OCI-LY1 (cell line): ENCODE measurements around the gene ESR1.

Source experiments
- H2AFZ ChIP-seq: fragments of 200-600 bp; sonication (generic), shearing (Covaris generic); 2 replicates; pipeline ENCODE4 v1.6.0; 2014; ENCODE audit warnings: antibody characterized with exemption, mild to moderate bottlenecking, low read length
- H3F3A ChIP-seq: fragments of 200-600 bp; sonication (generic), shearing (Covaris generic); 2 replicates; pipeline ENCODE4 v1.6.0; 2014; ENCODE audit warnings: mild to moderate bottlenecking, antibody characterized with exemption, low read length, moderate library complexity; ENCODE audit not compliant: insufficient read depth
- H3K27ac ChIP-seq: fragments of 200-600 bp; sonication (generic); 2 replicates; pipeline ENCODE4 v1.5.1; 2014; ENCODE audit warnings: low read length, mixed run types, mild to moderate bottlenecking, low read depth; ENCODE audit not compliant: poor library complexity, severe bottlenecking
- H3K27me3 ChIP-seq: fragments of 200-600 bp; sonication (generic); 2 replicates; pipeline ENCODE4 v1.6.0; 2014; ENCODE audit warnings: antibody characterized with exemption, mild to moderate bottlenecking, low read length, moderate library complexity; ENCODE audit not compliant: insufficient read depth
- H3K36me3 ChIP-seq: fragments of 200-600 bp; sonication (generic); 2 replicates; pipeline ENCODE4 v1.6.1; 2014; ENCODE audit warnings: mild to moderate bottlenecking, antibody characterized with exemption, low read length, moderate library complexity, mixed read lengths; ENCODE audit not compliant: insufficient read depth
- H3K4me1 ChIP-seq: fragments of 200-600 bp; sonication (generic); 2 replicates; pipeline ENCODE4 v1.5.1; 2014; ENCODE audit warnings: mild to moderate bottlenecking, low read length, moderate library complexity; ENCODE audit not compliant: insufficient read depth, severe bottlenecking
- H3K4me2 ChIP-seq: fragments of 200-600 bp; sonication (generic), shearing (Covaris generic); 2 replicates; pipeline ENCODE4 v1.6.1; 2014; ENCODE audit warnings: low read length
- H3K4me3 ChIP-seq: fragments of 200-600 bp; sonication (generic); 2 replicates; pipeline ENCODE4 v1.5.1; 2014; ENCODE audit warnings: low read length, low read depth, mild to moderate bottlenecking, mixed read lengths; ENCODE audit not compliant: poor library complexity, severe bottlenecking
- H3K79me2 ChIP-seq: fragments of 200-600 bp; shearing (Covaris generic); 2 replicates; pipeline ENCODE4 v1.6.1; 2016; ENCODE audit warnings: mixed run types, low read length, mixed read lengths; ENCODE audit not compliant: insufficient read depth
- H3K9ac ChIP-seq: fragments of 200-600 bp; sonication (generic), shearing (Covaris generic); 2 replicates; pipeline ENCODE4 v1.6.1; 2014; ENCODE audit warnings: mild to moderate bottlenecking, low read length, mixed read lengths
- H3K9me2 ChIP-seq: fragments of 200-600 bp; sonication (generic), shearing (Covaris generic); 2 replicates; pipeline ENCODE4 v1.6.1; 2014; ENCODE audit warnings: low read depth, mild to moderate bottlenecking, low read length, mixed read lengths
- H3K9me3 ChIP-seq: fragments of 200-600 bp; shearing (Covaris generic); 2 replicates; pipeline ENCODE4 v1.6.1; 2014; ENCODE audit warnings: low read length, mixed read lengths
- H4K20me1 ChIP-seq: fragments of 200-600 bp; sonication (generic), shearing (Covaris generic); 2 replicates; pipeline ENCODE4 v1.6.0; 2016; ENCODE audit warnings: mild to moderate bottlenecking, low read length; ENCODE audit not compliant: insufficient read depth
- EZH2 ChIP-seq: fragments of 200-600 bp; sonication (generic), shearing (Covaris generic); IDR thresholded peaks from 2 replicates; pipeline ENCODE4 v1.8.0; 2017; ENCODE audit warnings: borderline replicate concordance, mixed run types, mild to moderate bottlenecking, antibody characterized with exemption, low read length, moderate library complexity, mixed read lengths
- TF ChIP-seq, protein P1 (sequence below): fragments of 200-600 bp; sonication (generic), shearing (Covaris generic); IDR thresholded peaks from 2 replicates; pipeline ENCODE4 v1.5.1; 2017; ENCODE audit warnings: mild to moderate bottlenecking, antibody characterized with exemption, low read length, moderate library complexity, mixed read lengths

Gene ESR1

DNA sequence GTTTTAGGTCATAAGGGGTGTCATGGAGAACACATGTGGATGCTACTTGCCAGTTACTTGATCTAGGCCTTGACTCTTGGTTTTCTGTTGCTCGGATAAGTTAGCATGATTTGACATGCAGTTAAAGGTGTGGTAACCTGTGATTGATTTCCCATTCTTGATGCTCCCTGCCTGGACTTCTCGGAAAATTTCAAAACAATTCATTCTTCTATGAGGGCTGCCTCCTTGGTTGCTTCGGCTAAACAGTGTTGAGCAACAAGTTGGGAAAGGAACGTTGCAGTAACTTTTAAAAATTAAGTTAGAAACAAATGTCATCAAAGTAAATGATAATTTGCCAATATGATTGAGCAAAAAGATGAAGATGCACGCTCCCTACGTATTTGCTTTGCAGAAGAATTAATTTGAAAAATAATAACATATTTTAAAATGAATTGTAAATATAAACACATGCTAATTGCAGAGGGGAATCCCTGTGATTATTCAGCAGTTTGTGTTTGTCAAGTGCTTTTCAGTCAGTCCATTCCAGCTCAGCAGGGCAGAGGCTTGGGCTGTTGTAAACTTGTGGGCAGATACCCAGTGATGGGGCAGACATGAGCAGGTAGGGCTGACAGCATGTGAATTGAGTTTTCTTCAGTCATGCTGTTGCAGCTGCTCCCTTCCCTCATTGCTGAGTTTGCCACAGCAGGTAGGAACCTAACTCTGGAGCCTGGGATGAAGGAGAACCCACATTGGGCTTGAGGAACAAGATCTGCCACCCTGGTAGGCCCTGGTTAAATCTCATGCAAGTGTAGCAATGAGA lies 110.2 kb downstream of the ESR1 start:
- H2AFZ ChIP-seq = no peak overlapping the region
- H3K9ac ChIP-seq = no peak overlapping the region
- H3K27me3 ChIP-seq = no peaks in the 10 kb centered on the region
- H3K9me3 ChIP-seq = no peaks in the 10 kb centered on the region
- H3K4me1 ChIP-seq = no peaks in the 10 kb centered on the region
- H3F3A ChIP-seq = no peaks in the 10 kb centered on the region
- H3K27ac ChIP-seq = no peak overlapping the region
- TF ChIP-seq, protein P1, sequence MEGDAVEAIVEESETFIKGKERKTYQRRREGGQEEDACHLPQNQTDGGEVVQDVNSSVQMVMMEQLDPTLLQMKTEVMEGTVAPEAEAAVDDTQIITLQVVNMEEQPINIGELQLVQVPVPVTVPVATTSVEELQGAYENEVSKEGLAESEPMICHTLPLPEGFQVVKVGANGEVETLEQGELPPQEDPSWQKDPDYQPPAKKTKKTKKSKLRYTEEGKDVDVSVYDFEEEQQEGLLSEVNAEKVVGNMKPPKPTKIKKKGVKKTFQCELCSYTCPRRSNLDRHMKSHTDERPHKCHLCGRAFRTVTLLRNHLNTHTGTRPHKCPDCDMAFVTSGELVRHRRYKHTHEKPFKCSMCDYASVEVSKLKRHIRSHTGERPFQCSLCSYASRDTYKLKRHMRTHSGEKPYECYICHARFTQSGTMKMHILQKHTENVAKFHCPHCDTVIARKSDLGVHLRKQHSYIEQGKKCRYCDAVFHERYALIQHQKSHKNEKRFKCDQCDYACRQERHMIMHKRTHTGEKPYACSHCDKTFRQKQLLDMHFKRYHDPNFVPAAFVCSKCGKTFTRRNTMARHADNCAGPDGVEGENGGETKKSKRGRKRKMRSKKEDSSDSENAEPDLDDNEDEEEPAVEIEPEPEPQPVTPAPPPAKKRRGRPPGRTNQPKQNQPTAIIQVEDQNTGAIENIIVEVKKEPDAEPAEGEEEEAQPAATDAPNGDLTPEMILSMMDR = no peak
- no peak for TF ChIP-seq EZH2
- no peaks in the 10 kb centered on the region for H3K9me2 ChIP-seq
- H4K20me1 ChIP-seq = no peaks in the 10 kb centered on the region
- H3K79me2 ChIP-seq = no peaks in the 10 kb centered on the region
- no peaks in the 10 kb centered on the region for H3K36me3 ChIP-seq
- H3K4me2 ChIP-seq = no peak overlapping the region
- no peak overlapping the region for H3K4me3 ChIP-seq

DNA sequence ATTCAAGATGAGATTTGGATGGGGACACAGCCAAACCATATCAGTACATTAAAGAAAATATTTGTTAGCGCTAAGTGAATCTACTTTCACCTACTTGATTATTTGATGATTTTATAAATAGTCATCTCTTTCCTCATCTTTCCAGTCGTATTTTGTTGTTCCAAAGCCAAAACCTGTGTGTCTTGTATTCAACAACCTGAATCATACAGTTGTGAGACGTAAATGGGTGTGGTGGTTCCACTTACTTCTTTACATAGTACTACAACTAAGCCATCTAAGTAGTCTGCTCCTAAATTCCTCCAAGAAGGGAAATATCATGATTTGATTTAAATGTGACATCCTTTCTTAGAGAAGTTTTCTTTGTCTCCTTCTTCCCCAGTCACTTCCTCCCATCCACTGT lies 132.8 kb downstream of the ESR1 start:
- TF ChIP-seq, protein P1 = no peak
- Histone ChIP-seq H3K36me3 (no peaks in the 10 kb centered on the region), H3K9me2 (no peaks in the 10 kb centered on the region), H3F3A (no peaks in the 10 kb centered on the region), H3K27me3 (no peaks in the 10 kb centered on the region), H3K27ac (no peak overlapping the region), H3K79me2 (no peaks in the 10 kb centered on the region), H4K20me1 (no peaks in the 10 kb centered on the region), H3K9ac (no peak overlapping the region), H3K4me3 (no peak overlapping the region), H3K9me3 (no peaks in the 10 kb centered on the region), H3K4me2 (no peak overlapping the region), H2AFZ (no peak overlapping the region), H3K4me1 (no peaks in the 10 kb centered on the region)

DNA sequence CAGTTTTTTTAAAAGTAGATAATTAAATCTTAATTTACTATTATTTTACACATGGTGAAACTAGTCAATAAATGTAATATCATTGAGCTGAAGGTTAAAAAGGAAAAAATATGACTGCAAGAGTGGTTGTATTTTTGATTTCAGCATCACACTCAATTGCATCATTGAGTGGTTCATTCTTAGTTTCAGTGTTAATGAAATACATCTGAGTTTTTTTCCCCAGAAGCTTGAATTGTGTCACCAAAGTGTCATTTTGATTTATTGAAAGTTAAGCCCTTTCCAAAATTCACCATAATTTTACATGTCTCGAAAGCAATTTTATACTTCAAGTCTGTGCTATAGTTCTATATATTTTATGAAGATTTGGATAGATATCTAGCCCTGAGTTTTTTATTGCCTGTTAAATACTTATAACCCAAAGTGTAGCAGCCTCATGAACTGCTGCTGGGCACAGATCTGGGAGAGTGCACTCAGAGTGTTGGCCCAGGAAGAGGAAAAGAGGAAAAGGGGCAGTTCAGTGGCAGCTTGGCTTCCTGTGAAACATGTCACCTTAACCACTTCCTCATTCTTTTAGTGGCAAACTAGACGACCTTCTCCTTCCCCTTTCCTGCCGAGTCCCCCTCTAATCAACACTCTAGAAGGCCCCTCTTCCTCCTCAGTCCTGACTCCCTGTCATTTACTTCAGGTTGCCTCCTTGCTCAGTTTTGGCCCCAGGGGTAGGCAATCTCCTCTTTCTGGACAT lies 140.7 kb downstream of the ESR1 start:
- Histone ChIP-seq H4K20me1 (no peaks in the 10 kb centered on the region), H3K27me3 (no peaks in the 10 kb centered on the region), H2AFZ (no peak overlapping the region), H3K9ac (no peak overlapping the region), H3K9me3 (no peaks in the 10 kb centered on the region), H3K4me3 (no peak overlapping the region), H3K79me2 (no peaks in the 10 kb centered on the region), H3K9me2 (no peaks in the 10 kb centered on the region), H3K4me2 (no peak overlapping the region), H3K36me3 (no peaks in the 10 kb centered on the region), H3K4me1 (no peaks in the 10 kb centered on the region), H3F3A (no peaks in the 10 kb centered on the region), H3K27ac (no peak overlapping the region)
- TF ChIP-seq, protein P1 = no peak
- no peak for TF ChIP-seq EZH2
